ENCODE measurements around the gene CNKSR2.

- TF ChIP-seq CTCF (IDR thresholded peaks at IDR 0.05; ENCODE audit: low read depth, low read length) (no peak), EZH2phosphoT487 (IDR thresholded peaks at IDR 0.05; ENCODE audit: low read depth) (no peak)
Observed at GRCh38 chrX:21383546-21383945, 9.3 kb downstream of the CNKSR2 start.

All from OCI-LY3 (cell line).